Neural cell (in vitro differentiated cells): ENCODE results near the gene MMP24. TPM values are rescaled to one million over a fixed set of nuclear protein-coding genes. Genes with fewer than 3 reads are reported as not detected.
A peak's percentile ranks its signal among the peaks of the same experiment; 100 is the strongest.

Source experiments
- H2AFZ ChIP-seq: fragments of 200-600, 300-800 bp; sonication (generic), shearing (Covaris generic); 2 replicates; pipeline ENCODE4 v1.6.0; 2014; ENCODE audit warnings: low read depth, mild to moderate bottlenecking, antibody characterized with exemption, low read length, moderate library complexity
- H3F3A ChIP-seq: fragments of 200-600 bp; shearing (Covaris generic); 2 replicates; pipeline ENCODE4 v1.6.1; 2016; ENCODE audit warnings: mild to moderate bottlenecking, moderate library complexity, mixed read lengths, antibody characterized with exemption, low read length; ENCODE audit not compliant: insufficient read depth, poor library complexity, severe bottlenecking
- H3K27ac ChIP-seq: fragments of 200-600, 300-800 bp; sonication (generic), shearing (Covaris generic); 2 replicates; pipeline ENCODE4 v1.5.1; 2014; ENCODE audit warnings: mild to moderate bottlenecking, low read length, moderate library complexity
- H3K27me3 ChIP-seq: fragments of 300-800, 200-600 bp; sonication (generic), shearing (Covaris generic); 2 replicates; pipeline ENCODE4 v1.6.0; 2014; ENCODE audit warnings: mild to moderate bottlenecking, low read depth, low read length, moderate library complexity; ENCODE audit not compliant: insufficient read depth
- H3K36me3 ChIP-seq: fragments of 300-800, 200-600 bp; sonication (generic), shearing (Covaris generic); 2 replicates; pipeline ENCODE4 v1.5.1; 2014; ENCODE audit warnings: mild to moderate bottlenecking, antibody characterized with exemption, low read length, moderate library complexity; ENCODE audit not compliant: insufficient read depth
- H3K4me2 ChIP-seq: fragments of 300-800, 200-600 bp; sonication (generic), shearing (Covaris generic); 2 replicates; pipeline ENCODE4 v1.6.0; 2014; ENCODE audit warnings: mild to moderate bottlenecking, low read length
- H3K4me3 ChIP-seq: fragments of 300-800, 200-600 bp; sonication (generic), shearing (Covaris generic); 2 replicates; pipeline ENCODE4 v1.5.1; 2014; ENCODE audit warnings: mild to moderate bottlenecking, low read length, moderate library complexity
- H3K79me2 ChIP-seq: fragments of 200-600 bp; shearing (Covaris generic); replicated peaks from 2 replicates; pipeline ENCODE4 v1.6.0; 2014; ENCODE audit warnings: mild to moderate bottlenecking, low read length, moderate library complexity; ENCODE audit not compliant: insufficient read depth
- H3K9ac ChIP-seq: fragments of 300-800, 200-600 bp; sonication (generic), shearing (Covaris generic); 2 replicates; pipeline ENCODE4 v1.6.1; 2016; ENCODE audit warnings: mild to moderate bottlenecking, low read length, mixed read lengths
- H3K9me2 ChIP-seq: fragments of 200-600 bp; shearing (Covaris generic); 2 replicates; pipeline ENCODE4 v1.6.1; 2016; ENCODE audit warnings: mild to moderate bottlenecking, low read length, mixed read lengths; ENCODE audit not compliant: insufficient read depth
- H3K9me3 ChIP-seq: fragments of 200-600, 300-800 bp; sonication (generic), shearing (Covaris generic); 2 replicates; pipeline ENCODE4 v1.6.1; 2016; ENCODE audit warnings: mild to moderate bottlenecking, mixed run types, low read length, moderate library complexity, mixed read lengths
- H4K20me1 ChIP-seq: fragments of 200-600 bp; shearing (Covaris generic); 2 replicates; pipeline ENCODE4 v1.6.1; 2016; ENCODE audit warnings: mild to moderate bottlenecking, mixed run types; ENCODE audit not compliant: insufficient read depth
- EP300 ChIP-seq: fragments of 450-650 bp; conservative IDR thresholded peaks from 2 replicates; pipeline ENCODE4 v1.6.1; 2014; ENCODE audit warnings: antibody characterized with exemption, mild to moderate bottlenecking, moderate library complexity; ENCODE audit not compliant: poor library complexity, severe bottlenecking
- EZH2 ChIP-seq: fragments of 200-600, 300-800 bp; shearing (Covaris generic), sonication (generic); IDR thresholded peaks from 2 replicates; pipeline ENCODE4 v1.6.1; 2014; ENCODE audit warnings: antibody characterized with exemption, low read length, borderline replicate concordance, mild to moderate bottlenecking; ENCODE audit not compliant: insufficient read depth, poor library complexity, severe bottlenecking
- MXI1 ChIP-seq: fragments of 450-650 bp; conservative IDR thresholded peaks from 2 replicates; pipeline ENCODE4 v1.6.1; 2014; ENCODE audit warnings: antibody characterized with exemption, mild to moderate bottlenecking; ENCODE audit not compliant: poor library complexity, severe bottlenecking
- POLR2AphosphoS5 ChIP-seq: IDR thresholded peaks from 2 replicates; pipeline ENCODE4 v1.6.1; 2012
- RAD21 ChIP-seq: fragments of 450-650 bp; conservative IDR thresholded peaks from 2 replicates; pipeline ENCODE4 v1.6.1; 2014; ENCODE audit warnings: antibody characterized with exemption, mild to moderate bottlenecking, moderate library complexity
- SMC3 ChIP-seq: fragments of 450-650 bp; conservative IDR thresholded peaks from 2 replicates; pipeline ENCODE4 v1.6.1; 2014; ENCODE audit warnings: antibody characterized with exemption, mild to moderate bottlenecking, moderate library complexity; ENCODE audit not compliant: poor library complexity
- TAF1 ChIP-seq: IDR thresholded peaks from 2 replicates; pipeline ENCODE4 v1.6.1; 2012; ENCODE audit warnings: low read depth
- polyA plus RNA-seq: library from polyadenylated mRNA; depleted of rRNA; stranded (reverse); fragments of >200 nt; gene quantifications from 2 replicates; pipeline ENCODE4 v1.2.3, GENCODE V29; 2014
- TF ChIP-seq, protein P1 (sequence below): IDR thresholded peaks from 2 replicates; pipeline ENCODE4 v1.6.1; 2012; ENCODE audit warnings: borderline replicate concordance
- TF ChIP-seq, protein P2 (sequence below): fragments of 450-650 bp; IDR thresholded peaks from 2 replicates; pipeline ENCODE4 v1.5.1; 2014; ENCODE audit warnings: antibody characterized with exemption, mild to moderate bottlenecking, moderate library complexity; ENCODE audit not compliant: poor library complexity, severe bottlenecking

The MMP24 gene
- polyA plus RNA-seq, 1 donor from 2014 or later, result 57.4 TPM

DNA sequence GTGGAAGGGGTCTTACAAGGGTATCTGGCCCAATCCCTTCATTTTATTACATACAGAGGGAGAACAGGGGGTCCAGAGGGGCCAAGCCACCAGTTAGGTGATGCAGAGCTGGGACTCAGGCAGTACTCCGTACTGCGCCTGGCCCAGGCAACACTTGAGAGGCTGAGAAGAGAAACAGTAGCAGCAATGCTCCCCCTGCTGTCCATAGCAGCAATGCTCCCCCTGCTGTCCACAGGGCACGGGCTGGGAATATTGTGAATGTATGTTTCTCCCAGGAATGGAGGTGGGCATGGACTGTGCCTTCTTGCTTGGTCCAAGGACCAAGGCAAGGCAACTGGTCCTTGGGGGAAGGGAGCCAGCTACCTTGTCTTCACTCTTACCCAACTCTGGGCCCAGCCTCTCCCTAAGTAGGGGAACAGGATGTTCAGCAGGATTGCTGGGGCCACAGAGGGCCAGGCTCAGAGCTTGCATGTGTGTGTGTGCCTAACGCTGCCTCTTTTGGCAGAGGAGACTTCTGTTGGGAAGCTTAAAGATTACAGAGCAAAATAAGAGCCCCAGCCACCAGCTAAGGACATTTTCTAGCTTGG is 80.5 kb downstream of the MMP24 start:
- Histone ChIP-seq H3K27ac (no peak overlapping the region), H3F3A (no peaks in the 10 kb centered on the region), H3K9me3 (no peaks in the 10 kb centered on the region), H3K9ac (no peak overlapping the region), H3K27me3 (no peaks in the 10 kb centered on the region), H3K4me3 (no peak overlapping the region), H3K79me2 (no peaks in the 10 kb centered on the region), H4K20me1 (no peaks in the 10 kb centered on the region), H3K9me2 (no peaks in the 10 kb centered on the region), H3K4me2 (no peak overlapping the region), H2AFZ (no peak overlapping the region), H3K36me3 (no peaks in the 10 kb centered on the region)
- TF ChIP-seq, protein P1, sequence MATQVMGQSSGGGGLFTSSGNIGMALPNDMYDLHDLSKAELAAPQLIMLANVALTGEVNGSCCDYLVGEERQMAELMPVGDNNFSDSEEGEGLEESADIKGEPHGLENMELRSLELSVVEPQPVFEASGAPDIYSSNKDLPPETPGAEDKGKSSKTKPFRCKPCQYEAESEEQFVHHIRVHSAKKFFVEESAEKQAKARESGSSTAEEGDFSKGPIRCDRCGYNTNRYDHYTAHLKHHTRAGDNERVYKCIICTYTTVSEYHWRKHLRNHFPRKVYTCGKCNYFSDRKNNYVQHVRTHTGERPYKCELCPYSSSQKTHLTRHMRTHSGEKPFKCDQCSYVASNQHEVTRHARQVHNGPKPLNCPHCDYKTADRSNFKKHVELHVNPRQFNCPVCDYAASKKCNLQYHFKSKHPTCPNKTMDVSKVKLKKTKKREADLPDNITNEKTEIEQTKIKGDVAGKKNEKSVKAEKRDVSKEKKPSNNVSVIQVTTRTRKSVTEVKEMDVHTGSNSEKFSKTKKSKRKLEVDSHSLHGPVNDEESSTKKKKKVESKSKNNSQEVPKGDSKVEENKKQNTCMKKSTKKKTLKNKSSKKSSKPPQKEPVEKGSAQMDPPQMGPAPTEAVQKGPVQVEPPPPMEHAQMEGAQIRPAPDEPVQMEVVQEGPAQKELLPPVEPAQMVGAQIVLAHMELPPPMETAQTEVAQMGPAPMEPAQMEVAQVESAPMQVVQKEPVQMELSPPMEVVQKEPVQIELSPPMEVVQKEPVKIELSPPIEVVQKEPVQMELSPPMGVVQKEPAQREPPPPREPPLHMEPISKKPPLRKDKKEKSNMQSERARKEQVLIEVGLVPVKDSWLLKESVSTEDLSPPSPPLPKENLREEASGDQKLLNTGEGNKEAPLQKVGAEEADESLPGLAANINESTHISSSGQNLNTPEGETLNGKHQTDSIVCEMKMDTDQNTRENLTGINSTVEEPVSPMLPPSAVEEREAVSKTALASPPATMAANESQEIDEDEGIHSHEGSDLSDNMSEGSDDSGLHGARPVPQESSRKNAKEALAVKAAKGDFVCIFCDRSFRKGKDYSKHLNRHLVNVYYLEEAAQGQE, result no peak
- TF ChIP-seq EP300, result no peak
- TF ChIP-seq EZH2, result no peak
- no peak for TF ChIP-seq TAF1
- peak; percentile 53 for TF ChIP-seq SMC3
- no peak for TF ChIP-seq MXI1
- TF ChIP-seq, protein P2, sequence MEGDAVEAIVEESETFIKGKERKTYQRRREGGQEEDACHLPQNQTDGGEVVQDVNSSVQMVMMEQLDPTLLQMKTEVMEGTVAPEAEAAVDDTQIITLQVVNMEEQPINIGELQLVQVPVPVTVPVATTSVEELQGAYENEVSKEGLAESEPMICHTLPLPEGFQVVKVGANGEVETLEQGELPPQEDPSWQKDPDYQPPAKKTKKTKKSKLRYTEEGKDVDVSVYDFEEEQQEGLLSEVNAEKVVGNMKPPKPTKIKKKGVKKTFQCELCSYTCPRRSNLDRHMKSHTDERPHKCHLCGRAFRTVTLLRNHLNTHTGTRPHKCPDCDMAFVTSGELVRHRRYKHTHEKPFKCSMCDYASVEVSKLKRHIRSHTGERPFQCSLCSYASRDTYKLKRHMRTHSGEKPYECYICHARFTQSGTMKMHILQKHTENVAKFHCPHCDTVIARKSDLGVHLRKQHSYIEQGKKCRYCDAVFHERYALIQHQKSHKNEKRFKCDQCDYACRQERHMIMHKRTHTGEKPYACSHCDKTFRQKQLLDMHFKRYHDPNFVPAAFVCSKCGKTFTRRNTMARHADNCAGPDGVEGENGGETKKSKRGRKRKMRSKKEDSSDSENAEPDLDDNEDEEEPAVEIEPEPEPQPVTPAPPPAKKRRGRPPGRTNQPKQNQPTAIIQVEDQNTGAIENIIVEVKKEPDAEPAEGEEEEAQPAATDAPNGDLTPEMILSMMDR, result peak; percentile 48
- peak; percentile 32 for TF ChIP-seq RAD21
- TF ChIP-seq POLR2AphosphoS5, result no peak

DNA sequence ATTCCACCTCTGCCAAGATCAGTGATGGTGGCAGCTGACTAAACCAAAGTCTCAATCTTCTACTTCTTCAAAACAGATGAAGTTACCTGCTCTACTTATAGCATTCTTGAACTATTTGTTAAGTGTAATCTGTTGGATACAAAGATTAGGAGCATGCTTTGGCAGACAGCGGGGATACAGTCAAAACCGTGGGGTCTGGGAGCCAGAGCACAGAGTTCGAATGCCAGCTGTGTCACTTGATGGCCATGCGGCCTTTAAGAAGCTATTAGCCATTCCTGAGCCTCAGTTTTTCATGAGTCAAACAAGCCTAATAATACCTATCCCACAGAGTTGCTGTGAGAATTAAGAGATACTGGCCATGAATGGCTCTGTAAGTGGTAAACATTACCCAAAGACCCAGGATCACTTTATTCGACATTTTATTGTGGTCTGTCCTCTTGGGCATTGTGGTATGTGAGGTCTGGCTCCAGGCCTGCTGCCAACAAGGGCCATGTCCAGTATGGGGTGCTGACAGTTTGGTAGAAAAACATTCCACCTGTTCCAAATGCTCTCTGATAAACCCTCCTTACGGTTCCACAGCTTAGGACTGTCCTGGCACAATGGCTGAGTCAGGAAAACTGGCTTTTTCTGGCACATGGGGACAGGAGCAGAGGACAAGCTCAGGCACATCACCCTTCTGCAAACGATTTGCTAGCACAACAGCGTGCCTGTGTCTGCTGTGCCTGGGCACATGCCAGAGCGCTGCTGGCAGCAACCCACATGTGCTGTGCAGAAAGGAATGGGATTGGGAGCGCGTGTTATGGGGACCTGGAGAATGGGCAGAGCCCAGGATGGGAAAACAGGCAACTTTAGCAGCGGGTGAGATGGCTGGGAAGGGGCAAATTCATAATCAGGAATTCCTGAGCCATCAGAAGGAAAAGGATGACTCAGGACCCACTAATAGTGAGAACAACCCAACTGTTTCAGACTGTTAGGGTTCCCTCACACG is 81.5 kb downstream of the MMP24 start:
- no peaks in the 10 kb centered on the region for H3K27me3 ChIP-seq
- no peak overlapping the region for H3K27ac ChIP-seq
- no peak overlapping the region for H3K4me3 ChIP-seq
- H3K9me3 ChIP-seq, result no peaks in the 10 kb centered on the region
- no peaks in the 10 kb centered on the region for H3K9me2 ChIP-seq
- no peak overlapping the region for H2AFZ ChIP-seq
- H3K36me3 ChIP-seq, result no peaks in the 10 kb centered on the region
- TF ChIP-seq TAF1, result no peak
- TF ChIP-seq, protein P2, result no peak
- TF ChIP-seq SMC3, result no peak
- TF ChIP-seq POLR2AphosphoS5, result no peak
- no peak for TF ChIP-seq MXI1
- TF ChIP-seq, protein P1, result no peak
- TF ChIP-seq EZH2, result no peak
- TF ChIP-seq EP300, result no peak
- no peak for TF ChIP-seq RAD21
- H4K20me1 ChIP-seq, result no peaks in the 10 kb centered on the region
- no peaks in the 10 kb centered on the region for H3K79me2 ChIP-seq
- no peak overlapping the region for H3K9ac ChIP-seq
- no peak overlapping the region for H3K4me2 ChIP-seq
- H3F3A ChIP-seq, result no peaks in the 10 kb centered on the region
